DND-41 (cell line): Measurements from ENCODE around the gene GPN1.

ENCODE experiments used
- ATAC-seq: fragments of 200-7000 bp; cut with Tn5 transposase; 3 replicates; pipeline ENCODE4 v1.9.1; 2021; ENCODE audit warnings: low read depth; ENCODE audit not compliant: insufficient read depth
- DNase-seq: peaks from one replicate; pipeline ENCODE4 v3.0.0-alpha.2; 2020
- H2AFZ ChIP-seq: 2 replicates; pipeline ENCODE4 v1.6.0; 2012; ENCODE audit warnings: low read depth, low read length
- H3K27ac ChIP-seq: 2 replicates; pipeline ENCODE4 v1.5.1; 2012; ENCODE audit warnings: low read length, inconsistent platforms
- H3K27me3 ChIP-seq: fragments of 200-600 bp; sonication (generic); 2 replicates; pipeline ENCODE4 v1.6.0; 2012; ENCODE audit warnings: low read length, mild to moderate bottlenecking, inconsistent platforms; ENCODE audit not compliant: insufficient read depth, poor library complexity
- H3K36me3 ChIP-seq: 2 replicates; pipeline ENCODE4 v1.5.1; 2012; ENCODE audit warnings: low read length, inconsistent platforms; ENCODE audit not compliant: insufficient read depth
- H3K4me1 ChIP-seq: 2 replicates; pipeline ENCODE4 v1.5.1; 2012; ENCODE audit warnings: mild to moderate bottlenecking, low read length; ENCODE audit not compliant: insufficient read depth
- H3K4me2 ChIP-seq: 2 replicates; pipeline ENCODE4 v1.6.0; 2012; ENCODE audit warnings: mild to moderate bottlenecking, moderate library complexity, low read length, inconsistent platforms; ENCODE audit not compliant: insufficient read depth
- H3K4me3 ChIP-seq, 2 experiments: fragments of 200-600 bp in 1 of 2; shearing (Covaris generic) in 1 of 2; 2 replicates each; pipeline ENCODE4 v1.5.1; 2012 to 2016; ENCODE audit warnings: inconsistent platforms in 2 of 2, low read length in 2 of 2, mild to moderate bottlenecking in 2 of 2, low read depth in 1 of 2, moderate library complexity in 1 of 2
- H3K79me2 ChIP-seq: 2 replicates; pipeline ENCODE4 v1.6.0; 2012; ENCODE audit warnings: low read length, inconsistent platforms; ENCODE audit not compliant: insufficient read depth
- H3K9ac ChIP-seq: 2 replicates; pipeline ENCODE4 v1.6.0; 2012; ENCODE audit warnings: low read depth, mild to moderate bottlenecking, inconsistent platforms, low read length, moderate library complexity
- H3K9me3 ChIP-seq: 2 replicates; pipeline ENCODE4 v1.5.1; 2012; ENCODE audit warnings: low read length, moderate library complexity, mild to moderate bottlenecking, inconsistent platforms; ENCODE audit not compliant: insufficient read depth, severe bottlenecking
- H4K20me1 ChIP-seq: 2 replicates; pipeline ENCODE4 v1.6.0; 2012; ENCODE audit warnings: low read length; ENCODE audit not compliant: insufficient read depth
- CTCF ChIP-seq: IDR thresholded peaks from 2 replicates; pipeline ENCODE4 v1.5.1; 2012; ENCODE audit warnings: borderline replicate concordance, low read length, moderate library complexity, mild to moderate bottlenecking; ENCODE audit not compliant: poor library complexity, severe bottlenecking; ENCODE audit errors: extremely low read depth
- EZH2 ChIP-seq: IDR thresholded peaks from 3 replicates; pipeline ENCODE4 v1.6.1; 2012; ENCODE audit warnings: borderline replicate concordance, low read depth, mild to moderate bottlenecking, moderate library complexity, low read length, inconsistent platforms; ENCODE audit not compliant: severe bottlenecking

GPN1 gene

DNA sequence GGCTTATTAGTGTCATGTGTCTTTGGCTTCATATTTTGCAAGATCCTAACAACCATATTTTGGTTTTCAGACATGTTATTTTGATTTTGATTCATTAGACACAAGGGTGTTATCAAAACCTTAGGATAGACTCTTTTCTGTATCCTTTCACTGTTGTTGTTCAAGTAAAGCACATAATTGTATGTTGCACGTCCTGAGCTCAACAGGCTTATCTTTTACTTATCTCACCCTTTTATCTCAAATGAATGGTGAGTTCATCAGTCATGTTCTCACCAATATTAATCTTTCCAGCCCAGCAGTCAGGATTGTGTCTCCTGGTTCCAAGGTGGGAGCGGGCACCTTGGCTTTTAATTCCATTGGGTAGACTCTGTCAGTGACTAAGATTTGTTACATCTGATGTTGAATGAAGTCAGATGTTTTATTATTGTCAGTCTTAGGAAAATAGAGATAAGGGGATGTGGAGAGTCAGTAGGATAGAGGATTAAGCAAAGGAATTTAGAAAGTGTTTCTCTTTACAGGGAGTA is 11.9 kb downstream of the GPN1 start:
- no peak for TF ChIP-seq CTCF
- TF ChIP-seq EZH2 = no peak
- no peak overlapping the region for H2AFZ ChIP-seq
- H3K9me3 ChIP-seq = no peaks in the 10 kb centered on the region
- H3K4me2 ChIP-seq = no peak overlapping the region
- no peaks in the 10 kb centered on the region for H3K27me3 ChIP-seq
- H4K20me1 ChIP-seq = no peaks in the 10 kb centered on the region
- no peak for ATAC-seq
- no peak for DNase-seq
- H3K36me3 ChIP-seq = peaks cover 85% of the 10 kb centered on the region
- no peaks in the 10 kb centered on the region for H3K79me2 ChIP-seq
- H3K4me1 ChIP-seq = no peaks in the 10 kb centered on the region
- no peak overlapping the region for H3K9ac ChIP-seq
- H3K4me3 ChIP-seq = no peak overlapping the region
- no peak overlapping the region for H3K27ac ChIP-seq

DNA sequence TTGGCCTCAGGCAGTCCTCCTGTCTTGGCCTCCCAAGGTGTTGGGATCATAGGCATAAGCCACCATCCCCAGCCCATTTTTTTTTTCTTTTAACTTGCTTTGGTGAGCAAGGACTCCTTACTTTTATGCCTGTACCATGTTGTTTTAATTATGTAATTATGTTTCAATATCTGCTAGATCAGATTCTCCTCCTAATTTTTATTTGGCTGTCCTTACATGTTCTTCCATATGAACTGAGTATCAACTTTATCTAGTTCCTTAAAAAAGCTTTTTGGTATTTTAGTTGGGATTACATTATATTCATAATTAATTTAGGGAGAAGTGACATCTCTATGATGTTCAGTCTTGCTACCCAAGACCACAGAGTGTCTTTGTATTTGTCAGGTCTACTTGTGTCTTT is 16.3 kb downstream of the GPN1 start:
- no peak overlapping the region for H3K4me2 ChIP-seq
- TF ChIP-seq CTCF (no peak), EZH2 (no peak)
- H3K79me2 ChIP-seq = no peaks in the 10 kb centered on the region
- no peak overlapping the region for H3K4me3 ChIP-seq
- no peaks in the 10 kb centered on the region for H3K9me3 ChIP-seq
- H2AFZ ChIP-seq = no peak overlapping the region
- H3K9ac ChIP-seq = no peak overlapping the region
- no peaks in the 10 kb centered on the region for H3K27me3 ChIP-seq
- peaks cover 78% of the 10 kb centered on the region for H3K36me3 ChIP-seq
- no peak for DNase-seq
- ATAC-seq = no peak
- no peaks in the 10 kb centered on the region for H3K4me1 ChIP-seq
- H3K27ac ChIP-seq = no peak overlapping the region
- H4K20me1 ChIP-seq = no peaks in the 10 kb centered on the region

- H3K4me3 ChIP-seq = no peak overlapping the region
- H4K20me1 ChIP-seq = no peaks in the 10 kb centered on the region
- no peaks in the 10 kb centered on the region for H3K27me3 ChIP-seq
- DNase-seq = no peak
- no peak for TF ChIP-seq CTCF
- TF ChIP-seq EZH2 = no peak
- H3K79me2 ChIP-seq = no peaks in the 10 kb centered on the region
- H3K4me1 ChIP-seq = no peaks in the 10 kb centered on the region
- no peak overlapping the region for H3K9ac ChIP-seq
- ATAC-seq = no peak
- H3K36me3 ChIP-seq = peaks cover 77% of the 10 kb centered on the region
- H3K4me2 ChIP-seq = no peak overlapping the region
- no peak overlapping the region for H2AFZ ChIP-seq
- no peaks in the 10 kb centered on the region for H3K9me3 ChIP-seq
- no peak overlapping the region for H3K27ac ChIP-seq
Observed at GRCh38 chr2:27647289-27647688, 18.4 kb downstream of the GPN1 start.

DNA sequence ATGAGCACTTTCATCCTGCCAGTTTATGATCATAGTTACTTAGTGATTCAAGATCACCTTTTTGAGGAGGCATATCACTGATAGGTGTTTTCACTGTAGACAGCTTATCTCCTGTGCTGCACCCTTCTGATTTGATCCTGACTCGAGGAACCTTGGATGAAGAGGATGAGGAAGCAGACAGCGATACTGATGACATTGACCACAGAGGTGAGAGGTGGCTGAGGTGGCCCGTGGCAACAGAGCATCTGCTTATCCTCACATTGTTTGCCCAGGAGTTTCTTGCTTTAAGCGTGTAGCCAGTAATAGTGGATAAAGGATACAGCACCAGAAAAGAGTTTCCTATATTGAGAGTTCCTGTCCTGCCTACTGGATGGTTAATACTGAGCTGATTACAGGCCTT is 18.9 kb downstream of the GPN1 start:
- no peak overlapping the region for H3K4me2 ChIP-seq
- no peak overlapping the region for H3K27ac ChIP-seq
- no peaks in the 10 kb centered on the region for H4K20me1 ChIP-seq
- no peaks in the 10 kb centered on the region for H3K9me3 ChIP-seq
- no peak for DNase-seq
- no peak for ATAC-seq
- no peak overlapping the region for H3K9ac ChIP-seq
- H3K4me1 ChIP-seq = no peaks in the 10 kb centered on the region
- no peaks in the 10 kb centered on the region for H3K27me3 ChIP-seq
- TF ChIP-seq EZH2 (no peak), CTCF (no peak)
- H3K36me3 ChIP-seq = peaks cover 76% of the 10 kb centered on the region
- no peak overlapping the region for H2AFZ ChIP-seq
- no peak overlapping the region for H3K4me3 ChIP-seq
- no peaks in the 10 kb centered on the region for H3K79me2 ChIP-seq
